Measurements from ENCODE around the gene HIGD1A. TPM values are rescaled to one million over a fixed set of nuclear protein-coding genes. Genes with fewer than 3 reads are reported as not detected.

HIGD1A gene
- total RNA-seq, 4 donors from 2014 or later, result 171 to 217 (median 211) TPM

DNA sequence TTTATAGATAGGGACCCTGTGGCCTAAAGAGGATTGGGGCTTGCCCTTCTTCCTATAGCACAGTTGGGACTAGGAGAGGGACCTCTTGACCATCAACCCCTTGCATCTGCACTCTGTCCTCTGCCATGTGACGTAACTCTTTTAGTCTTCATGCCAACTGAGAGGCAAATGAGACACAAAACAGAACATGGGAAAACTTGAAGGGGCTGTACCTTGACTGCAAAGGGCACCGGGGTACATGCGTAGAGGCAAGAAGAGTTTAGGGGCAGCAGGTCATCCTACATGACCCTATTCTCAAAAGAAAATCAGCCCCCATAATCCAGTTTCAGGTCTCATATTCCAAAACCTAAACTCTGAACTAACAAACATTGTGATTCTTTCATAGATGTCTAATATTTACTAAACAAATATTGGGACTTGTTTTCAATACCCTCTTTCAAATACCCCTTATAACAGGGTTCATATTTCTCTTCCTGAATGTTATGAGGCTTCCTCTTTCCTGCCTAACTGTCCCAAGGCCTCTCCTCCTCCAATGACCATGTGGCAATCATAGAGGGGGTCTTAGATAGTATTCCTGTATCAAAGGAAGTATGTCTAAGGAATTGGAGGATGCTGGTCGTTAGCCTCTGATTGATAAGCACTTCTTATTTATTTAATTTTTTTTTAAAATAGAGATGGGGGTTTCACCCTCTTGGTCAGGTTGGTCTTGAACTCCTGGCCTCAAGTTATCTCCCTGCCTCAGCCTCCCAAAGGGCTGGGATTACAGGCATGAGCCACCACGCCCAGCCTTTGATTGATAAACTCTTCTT is 25.5 kb upstream of the HIGD1A start:
- intact Hi-C loops (cut with DNase I), result no loop called here
- H3K27ac ChIP-seq, result no peak overlapping the region
- WGBS, 2 donors, result 80 to 86% methylated on average over 5 of the region's 5 CpGs
- H3K27me3 ChIP-seq, result no peaks in the 10 kb centered on the region
- no peaks in the 10 kb centered on the region for H3K9me3 ChIP-seq
- TF ChIP-seq, protein P1, sequence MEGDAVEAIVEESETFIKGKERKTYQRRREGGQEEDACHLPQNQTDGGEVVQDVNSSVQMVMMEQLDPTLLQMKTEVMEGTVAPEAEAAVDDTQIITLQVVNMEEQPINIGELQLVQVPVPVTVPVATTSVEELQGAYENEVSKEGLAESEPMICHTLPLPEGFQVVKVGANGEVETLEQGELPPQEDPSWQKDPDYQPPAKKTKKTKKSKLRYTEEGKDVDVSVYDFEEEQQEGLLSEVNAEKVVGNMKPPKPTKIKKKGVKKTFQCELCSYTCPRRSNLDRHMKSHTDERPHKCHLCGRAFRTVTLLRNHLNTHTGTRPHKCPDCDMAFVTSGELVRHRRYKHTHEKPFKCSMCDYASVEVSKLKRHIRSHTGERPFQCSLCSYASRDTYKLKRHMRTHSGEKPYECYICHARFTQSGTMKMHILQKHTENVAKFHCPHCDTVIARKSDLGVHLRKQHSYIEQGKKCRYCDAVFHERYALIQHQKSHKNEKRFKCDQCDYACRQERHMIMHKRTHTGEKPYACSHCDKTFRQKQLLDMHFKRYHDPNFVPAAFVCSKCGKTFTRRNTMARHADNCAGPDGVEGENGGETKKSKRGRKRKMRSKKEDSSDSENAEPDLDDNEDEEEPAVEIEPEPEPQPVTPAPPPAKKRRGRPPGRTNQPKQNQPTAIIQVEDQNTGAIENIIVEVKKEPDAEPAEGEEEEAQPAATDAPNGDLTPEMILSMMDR (IDR thresholded peaks at IDR 0.05), result no peak
- no peak for TF ChIP-seq POLR2A (IDR thresholded peaks at IDR 0.05)
- no peaks in the 10 kb centered on the region for H3K36me3 ChIP-seq
- no peaks in the 10 kb centered on the region for H3K4me1 ChIP-seq
- no peak overlapping the region for H3K4me3 ChIP-seq (replicated peaks in 1 of 3)
- DNase-seq, result no peak

DNA sequence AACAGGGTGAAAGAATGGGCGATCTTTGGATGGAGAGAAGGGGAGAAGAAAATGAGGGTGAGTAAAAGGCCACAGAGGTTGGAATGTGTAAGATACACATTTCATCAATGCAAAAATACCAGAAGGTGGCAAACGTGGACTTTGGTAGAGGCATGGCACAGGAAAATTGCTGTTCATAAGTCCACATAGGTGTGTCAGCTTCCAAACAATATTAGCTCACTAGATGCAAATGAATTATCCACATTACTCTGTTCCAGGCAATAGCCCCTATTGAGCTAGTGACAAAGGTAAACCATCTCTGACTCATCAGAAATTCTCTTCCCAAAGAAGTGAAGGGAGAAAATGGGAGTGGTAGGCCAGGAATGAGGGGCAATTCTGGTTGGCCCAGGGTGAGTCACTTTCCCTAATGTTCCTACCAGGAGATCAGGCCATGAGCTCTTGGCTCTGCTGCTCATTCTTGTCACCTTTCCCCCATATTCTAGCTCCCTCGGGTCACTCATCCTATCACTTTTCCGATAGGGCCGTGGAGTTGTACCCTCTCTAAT is 24.9 kb upstream of the HIGD1A start:
- Histone ChIP-seq H3K4me1 (no peaks in the 10 kb centered on the region), H3K36me3 (no peaks in the 10 kb centered on the region), H3K27me3 (no peaks in the 10 kb centered on the region), H3K9me3 (no peaks in the 10 kb centered on the region), H3K4me3 (replicated peaks in 1 of 3) (no peak overlapping the region), H3K27ac (no peak overlapping the region)
- 93 to 95% methylated on average over 5 of the region's 5 CpGs for WGBS, 2 donors
- intact Hi-C loops (cut with DNase I), result no loop called here
- no peak for DNase-seq
- no peak for TF ChIP-seq POLR2A (IDR thresholded peaks at IDR 0.05)
- TF ChIP-seq, protein P1 (IDR thresholded peaks at IDR 0.05), result no peak

DNA sequence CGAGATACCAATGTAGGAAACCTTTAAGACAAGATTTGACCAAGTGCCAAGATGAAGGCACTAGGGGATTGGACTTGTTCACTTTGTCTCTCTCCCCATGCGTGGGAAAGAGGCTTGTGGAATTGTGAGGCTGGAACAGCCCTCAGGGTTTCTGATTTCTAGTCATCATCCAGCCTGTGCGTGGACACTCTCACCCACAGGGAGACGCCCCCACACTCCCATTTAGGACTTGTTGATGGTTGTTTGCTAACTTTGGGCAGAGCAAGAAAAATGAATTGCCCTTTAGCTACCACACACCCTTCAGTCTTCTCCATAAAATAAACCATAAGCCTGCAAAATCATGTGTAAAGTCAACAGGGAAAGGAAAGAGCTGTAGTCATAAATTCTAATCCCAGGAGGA is 23.4 kb upstream of the HIGD1A start:
- no peaks in the 10 kb centered on the region for H3K36me3 ChIP-seq
- H3K4me1 ChIP-seq, result no peaks in the 10 kb centered on the region
- intact Hi-C loops (cut with DNase I), result no loop called here
- no peak overlapping the region for H3K27ac ChIP-seq
- H3K9me3 ChIP-seq, result no peaks in the 10 kb centered on the region
- no peaks in the 10 kb centered on the region for H3K27me3 ChIP-seq
- no peak for TF ChIP-seq POLR2A (IDR thresholded peaks at IDR 0.05)
- TF ChIP-seq, protein P1 (IDR thresholded peaks at IDR 0.05), result no peak
- WGBS, 2 donors, result 82 to 92% methylated on average over 4 of the region's 4 CpGs
- no peak overlapping the region for H3K4me3 ChIP-seq (replicated peaks in 1 of 3)
- no peak for DNase-seq

DNA sequence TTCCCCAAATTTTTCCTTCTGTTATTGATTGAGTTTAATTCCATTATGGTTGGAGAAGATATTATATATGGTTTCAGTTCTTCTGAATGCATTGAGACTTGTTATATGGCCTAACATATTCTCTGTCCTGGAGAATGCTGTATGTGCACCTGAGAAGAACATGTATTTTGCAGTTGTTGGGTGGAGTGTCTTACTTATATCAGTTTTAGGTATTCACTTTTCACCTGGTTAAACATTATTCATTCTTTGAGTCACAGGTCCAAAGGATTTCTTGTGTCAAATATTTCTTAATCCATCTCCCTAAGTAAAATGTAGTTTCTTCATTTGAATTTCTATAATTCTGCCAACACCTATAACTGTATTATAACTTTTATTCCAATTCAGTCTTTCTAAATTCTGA is 22.7 kb upstream of the HIGD1A start:
- H3K9me3 ChIP-seq, result no peaks in the 10 kb centered on the region
- no peaks in the 10 kb centered on the region for H3K4me1 ChIP-seq
- no peak for TF ChIP-seq POLR2A (IDR thresholded peaks at IDR 0.05)
- TF ChIP-seq, protein P1 (IDR thresholded peaks at IDR 0.05), result no peak
- H3K27ac ChIP-seq, result no peak overlapping the region
- no peaks in the 10 kb centered on the region for H3K36me3 ChIP-seq
- intact Hi-C loops (cut with DNase I), result no loop called here
- H3K4me3 ChIP-seq (replicated peaks in 1 of 3), result no peak overlapping the region
- no peaks in the 10 kb centered on the region for H3K27me3 ChIP-seq
- DNase-seq, result no peak

DNA sequence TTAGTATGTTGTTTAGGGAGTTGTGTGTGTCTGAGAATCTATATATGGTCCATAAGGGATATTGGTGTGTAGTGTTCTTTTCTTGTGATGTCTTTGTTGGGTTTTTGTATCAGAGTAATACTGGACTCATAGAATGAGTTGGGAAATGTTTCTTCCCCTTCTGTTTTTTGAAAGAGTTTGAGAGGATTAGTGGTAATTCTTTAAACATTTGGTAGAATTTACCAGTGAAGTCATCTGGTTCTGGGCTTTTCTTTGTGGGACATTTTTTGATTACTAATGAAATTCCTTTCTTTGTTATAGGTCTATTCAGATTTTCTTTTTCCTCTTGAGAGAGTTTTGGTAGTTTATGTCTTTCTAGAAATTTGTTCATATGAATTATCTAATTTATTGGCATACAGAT is 21.9 kb upstream of the HIGD1A start:
- Histone ChIP-seq H3K27ac (no peak overlapping the region), H3K4me3 (replicated peaks in 1 of 3) (no peak overlapping the region), H3K9me3 (no peaks in the 10 kb centered on the region), H3K36me3 (no peaks in the 10 kb centered on the region), H3K27me3 (no peaks in the 10 kb centered on the region), H3K4me1 (no peaks in the 10 kb centered on the region)
- TF ChIP-seq POLR2A (IDR thresholded peaks at IDR 0.05), result no peak
- TF ChIP-seq, protein P1 (IDR thresholded peaks at IDR 0.05), result no peak
- intact Hi-C loops (cut with DNase I), result no loop called here
- DNase-seq, result no peak

All from thyroid gland (tissue), 4 donors.